Activated CD8-positive, alpha-beta T cell treated with anti-CD3 and anti-CD28 coated beads for 36 hours (primary cell): ENCODE measurements around the gene TOMM6. TPM values are rescaled to one million over a fixed set of nuclear protein-coding genes. Genes with fewer than 3 reads are reported as not detected.

Experiments used
- ATAC-seq: fragments of 200-7000 bp; cut with Tn5 transposase; one replicate; pipeline ENCODE4 v1.10.0; 2021; ENCODE audit warnings: mild to moderate bottlenecking, moderate library complexity
- CTCF ChIA-PET: fragments of 350-600 bp; sonication (Branson Sonifier 250); formaldehyde crosslinking; loops from one replicate; lab custom pipeline; 2021; ENCODE audit warnings: antibody characterized with exemption; lab: Charles Lee
- POLR2A ChIA-PET: fragments of 350-600 bp; sonication (Branson Sonifier 250); formaldehyde crosslinking; loops from one replicate; lab custom pipeline; 2021; ENCODE audit warnings: antibody characterized with exemption; lab: Charles Lee
- DNase-seq: peaks from one replicate; pipeline ENCODE4 v3.0.0-alpha.2; 2020
- H3K27ac Mint-ChIP-seq: one replicate; pipeline ENCODE4 v1.8.0; 2021; ENCODE audit warnings: mild to moderate bottlenecking, mixed read lengths
- H3K27me3 Mint-ChIP-seq: one replicate; pipeline ENCODE4 v1.8.0; 2021; ENCODE audit warnings: mixed read lengths
- H3K36me3 Mint-ChIP-seq: one replicate; pipeline ENCODE4 v1.8.0; 2021; ENCODE audit warnings: low read depth, mixed read lengths
- H3K4me1 Mint-ChIP-seq: one replicate; pipeline ENCODE4 v1.8.0; 2021; ENCODE audit warnings: low read depth, mixed read lengths
- H3K4me3 Mint-ChIP-seq: one replicate; pipeline ENCODE4 v1.8.0; 2021; ENCODE audit warnings: mild to moderate bottlenecking, moderate library complexity, mixed read lengths
- H3K9me3 Mint-ChIP-seq: one replicate; pipeline ENCODE4 v1.8.0; 2021; ENCODE audit warnings: mixed read lengths
- CTCF ChIP-seq: fragments of 200-600 bp; IDR thresholded peaks from one replicate; pipeline ENCODE4 v1.8.0; 2022; ENCODE audit warnings: antibody characterized with exemption, mild to moderate bottlenecking
- intact Hi-C: fragments of 100-400 bp; cut with micrococcal nuclease; formaldehyde crosslinking; loops from one replicate; pipeline ENCODE4 v1.10.0; 2022
- total RNA-seq, 2 experiments: library from RNA; stranded (reverse); gene quantifications; one replicate each; pipeline ENCODE4 v1.2.3, GENCODE V29; 2021

The TOMM6 gene
- total RNA-seq, 2 experiments from 2014 or later, result 310 to 314 TPM

GRCh38 chr6:41757271-41757670 lies 30.2 kb upstream of the TOMM6 start:
- H3K36me3 Mint-ChIP-seq, result no peaks in the 10 kb centered on the region
- no peak overlapping the region for H3K27ac Mint-ChIP-seq
- no peaks in the 10 kb centered on the region for H3K9me3 Mint-ChIP-seq
- ATAC-seq (no peak), DNase-seq (no peak)
- ChIA-PET CTCF (interaction anchor here (1.6 kb wide), 1 partner anchor 51 kb away, joined by 6 read pairs; no protein-coding TSS in a partner anchor), POLR2A (no interaction called here)
- intact Hi-C loops, result no loop called here
- no peak for TF ChIP-seq CTCF
- H3K27me3 Mint-ChIP-seq, result peaks cover 2% of the 10 kb centered on the region
- no peaks in the 10 kb centered on the region for H3K4me1 Mint-ChIP-seq
- no peak overlapping the region for H3K4me3 Mint-ChIP-seq

- Mint-ChIP-seq H3K27ac (no peak overlapping the region), H3K9me3 (no peaks in the 10 kb centered on the region), H3K4me1 (no peaks in the 10 kb centered on the region), H3K36me3 (no peaks in the 10 kb centered on the region), H3K4me3 (no peak overlapping the region), H3K27me3 (peaks cover 4% of the 10 kb centered on the region)
- ChIA-PET POLR2A (no interaction called here), CTCF (no interaction called here)
- intact Hi-C loops, result no loop called here
- no peak for DNase-seq
- no peak for TF ChIP-seq CTCF
- ATAC-seq, result no peak
These were observed 29.4 kb upstream of the TOMM6 start for GRCh38 chr6:41757931-41758640.

GRCh38 chr6:41758641-41759035 lies 28.9 kb upstream of the TOMM6 start:
- DNase-seq (no peak), ATAC-seq (no peak)
- Mint-ChIP-seq H3K4me3 (no peak overlapping the region), H3K9me3 (no peaks in the 10 kb centered on the region), H3K27me3 (peaks cover 5% of the 10 kb centered on the region), H3K36me3 (no peaks in the 10 kb centered on the region), H3K27ac (no peak overlapping the region), H3K4me1 (no peaks in the 10 kb centered on the region)
- POLR2A ChIA-PET, result no interaction called here
- CTCF ChIA-PET, result no interaction called here
- no peak for TF ChIP-seq CTCF
- intact Hi-C loops, result no loop called here

GRCh38 chr6:41759106-41759904 lies 28.2 kb upstream of the TOMM6 start:
- CTCF ChIA-PET, result no interaction called here
- no peak for ATAC-seq
- no peak for TF ChIP-seq CTCF

More at GRCh38 chr6:41759106-41759904, 28.2 kb upstream of the TOMM6 start:
- no peak overlapping the region for H3K4me3 Mint-ChIP-seq
- DNase-seq, result no peak
- intact Hi-C loops, result no loop called here
- no peaks in the 10 kb centered on the region for H3K36me3 Mint-ChIP-seq
- H3K27ac Mint-ChIP-seq, result no peak overlapping the region
- POLR2A ChIA-PET, result no interaction called here
- no peaks in the 10 kb centered on the region for H3K4me1 Mint-ChIP-seq
- H3K9me3 Mint-ChIP-seq, result no peaks in the 10 kb centered on the region
- H3K27me3 Mint-ChIP-seq, result peaks cover 5% of the 10 kb centered on the region
